ENCODE data around the gene S1PR1. TPM values are rescaled to one million over a fixed set of nuclear protein-coding genes. Genes with fewer than 3 reads are reported as not detected.

Gene S1PR1
- total RNA-seq, 1 experiment from 2014 or later = 0.86 TPM

DNA sequence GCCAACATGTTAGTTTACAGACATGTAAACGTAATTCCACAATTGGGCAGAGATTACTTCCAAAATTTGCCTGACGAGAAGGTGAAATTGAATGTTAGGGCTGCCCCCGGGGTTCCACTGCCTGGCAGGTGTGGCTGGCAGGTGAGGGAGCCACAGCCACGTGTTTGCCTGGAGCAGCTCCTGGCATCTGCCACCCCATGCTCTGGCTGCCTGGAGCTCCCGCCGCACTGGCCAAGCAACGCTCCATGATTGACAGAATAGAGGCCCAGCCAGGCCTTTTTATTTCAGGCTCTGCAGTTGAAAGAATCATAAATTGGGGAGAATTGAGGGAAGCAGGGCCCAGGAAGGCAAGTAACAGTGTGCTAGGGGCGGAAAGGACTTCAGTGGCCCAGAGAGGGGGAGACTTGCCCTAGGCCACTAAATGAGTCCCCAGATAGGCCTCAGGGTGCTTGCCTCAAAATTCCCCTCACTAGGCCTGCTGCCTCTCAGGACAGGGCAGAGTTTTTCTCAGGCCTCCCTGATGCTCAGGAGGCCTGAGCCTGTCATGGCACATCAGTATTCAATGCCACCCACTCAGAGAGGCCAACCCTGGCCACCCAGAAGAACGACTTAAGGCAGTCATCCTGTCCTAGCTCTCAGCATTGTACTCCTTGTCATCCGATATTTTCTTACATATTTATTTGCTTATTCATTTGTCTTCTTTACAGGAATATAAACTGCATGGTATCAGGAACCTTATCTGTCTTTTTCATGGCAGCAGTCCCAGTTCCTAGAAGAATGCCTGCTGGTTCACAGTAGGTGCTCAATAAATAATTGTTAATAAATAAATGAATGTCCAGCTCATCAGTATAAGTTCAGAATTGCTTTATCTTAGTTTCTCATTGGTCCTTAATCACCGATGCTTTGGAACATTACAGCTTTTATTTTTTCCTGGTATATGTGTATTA is 16.6 kb upstream of the S1PR1 start:
- Mint-ChIP-seq H3K27me3 (ENCODE audit: insufficient read depth, unreplicated experiment) (no peaks in the 10 kb centered on the region), H3K27ac (ENCODE audit: low read depth, unreplicated experiment) (no peak overlapping the region), H3K4me1 (ENCODE audit: insufficient read depth, unreplicated experiment) (peaks cover 5% of the 10 kb centered on the region), H3K36me3 (ENCODE audit: insufficient read depth, unreplicated experiment) (no peaks in the 10 kb centered on the region), H3K4me3 (ENCODE audit: unreplicated experiment) (no peak overlapping the region), H3K9me3 (ENCODE audit: unreplicated experiment) (no peaks in the 10 kb centered on the region)
- DNase-seq (ENCODE audit: unreplicated experiment) = no peak
- no peak for TF ChIP-seq CTCF (IDR thresholded peaks at IDR 0.05; ENCODE audit: unreplicated experiment)
- intact Hi-C loops (cut with micrococcal nuclease) = no loop called here
- POLR2A ChIA-PET = no interaction called here
- CTCF ChIA-PET = interaction anchor here (0.6 to 2.0 kb wide), 5 partner anchors 22 to 180 kb away, joined by 3 to 8 read pairs (median 3); no protein-coding TSS in a partner anchor
- no TSS peak for BruUV-seq (replicated peaks)

DNA sequence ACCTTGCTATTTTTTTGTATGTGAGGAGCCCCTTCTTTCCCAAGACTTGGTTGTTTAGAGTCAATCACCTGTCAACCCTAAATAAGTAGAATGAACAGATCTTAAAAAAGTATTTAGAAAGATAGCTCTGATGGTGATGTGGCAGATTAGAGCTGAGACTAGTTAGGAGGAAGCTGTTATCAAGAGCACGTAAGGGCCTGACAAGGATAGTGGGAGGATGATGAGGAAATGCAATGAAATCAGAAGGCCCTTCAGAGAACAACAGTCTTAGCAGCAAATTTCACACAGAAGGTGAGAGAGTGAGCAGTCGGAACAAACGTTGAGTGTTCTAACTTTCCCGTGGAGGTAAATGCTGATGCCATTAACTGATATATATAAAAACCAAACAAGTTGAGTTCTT is 15.9 kb upstream of the S1PR1 start:
- no peaks in the 10 kb centered on the region for H3K36me3 Mint-ChIP-seq (ENCODE audit: insufficient read depth, unreplicated experiment)
- POLR2A ChIA-PET = no interaction called here

GRCh38 chr1:101221945-101222429 is 14.8 kb upstream of the S1PR1 start:
- intact Hi-C loops (cut with micrococcal nuclease) = no loop called here
- DNase-seq (ENCODE audit: unreplicated experiment) = no peak
- TF ChIP-seq CTCF (IDR thresholded peaks at IDR 0.05; ENCODE audit: unreplicated experiment) = no peak
- Mint-ChIP-seq H3K9me3 (ENCODE audit: unreplicated experiment) (no peaks in the 10 kb centered on the region), H3K27me3 (ENCODE audit: insufficient read depth, unreplicated experiment) (no peaks in the 10 kb centered on the region), H3K4me3 (ENCODE audit: unreplicated experiment) (no peak overlapping the region), H3K36me3 (ENCODE audit: insufficient read depth, unreplicated experiment) (no peaks in the 10 kb centered on the region), H3K4me1 (ENCODE audit: insufficient read depth, unreplicated experiment) (peaks cover 5% of the 10 kb centered on the region), H3K27ac (ENCODE audit: low read depth, unreplicated experiment) (no peak overlapping the region)
- POLR2A ChIA-PET = no interaction called here
- no TSS peak for BruUV-seq (replicated peaks)
- CTCF ChIA-PET = interaction anchor here (0.7 kb wide), 1 partner anchor 14 kb away, joined by 4 read pairs; no protein-coding TSS in a partner anchor

More for the DNA sequence above, 15.9 kb upstream of the S1PR1 start:
- Mint-ChIP-seq H3K4me1 (ENCODE audit: insufficient read depth, unreplicated experiment) (peaks cover 5% of the 10 kb centered on the region), H3K4me3 (ENCODE audit: unreplicated experiment) (no peak overlapping the region), H3K9me3 (ENCODE audit: unreplicated experiment) (no peaks in the 10 kb centered on the region), H3K27ac (ENCODE audit: low read depth, unreplicated experiment) (no peak overlapping the region), H3K27me3 (ENCODE audit: insufficient read depth, unreplicated experiment) (no peaks in the 10 kb centered on the region)
- CTCF ChIA-PET = interaction anchor here (0.7 to 2.0 kb wide), 2 partner anchors 60 to 67 kb away, joined by 3 to 8 read pairs; no protein-coding TSS in a partner anchor
- no peak for DNase-seq (ENCODE audit: unreplicated experiment)
- BruUV-seq (replicated peaks) = no TSS peak
- TF ChIP-seq CTCF (IDR thresholded peaks at IDR 0.05; ENCODE audit: unreplicated experiment) = no peak
- intact Hi-C loops (cut with micrococcal nuclease) = no loop called here

DNA sequence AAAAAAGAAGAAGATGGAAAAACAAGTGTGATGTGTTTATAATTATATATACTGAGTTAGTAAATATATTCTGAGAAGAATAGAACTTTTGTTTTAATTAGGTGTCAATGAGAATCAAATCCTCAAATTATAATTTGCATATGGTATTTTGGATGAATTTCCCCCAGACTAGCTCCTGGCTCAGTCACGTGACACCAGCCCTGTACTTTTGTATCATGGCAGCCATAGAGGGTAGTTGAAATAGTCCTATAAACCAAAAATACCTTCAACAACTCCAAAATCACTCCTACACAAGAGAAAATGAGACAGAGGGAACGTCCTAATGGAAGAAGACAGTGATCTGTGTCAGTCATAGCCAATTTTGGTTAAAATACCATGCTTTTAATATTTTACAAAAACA is 9.0 kb upstream of the S1PR1 start:
- no peaks in the 10 kb centered on the region for H3K9me3 Mint-ChIP-seq (ENCODE audit: unreplicated experiment)
- H3K36me3 Mint-ChIP-seq (ENCODE audit: insufficient read depth, unreplicated experiment) = no peaks in the 10 kb centered on the region
- no TSS peak for BruUV-seq (replicated peaks)
- H3K27me3 Mint-ChIP-seq (ENCODE audit: insufficient read depth, unreplicated experiment) = no peaks in the 10 kb centered on the region
- DNase-seq (ENCODE audit: unreplicated experiment) = no peak
- H3K4me1 Mint-ChIP-seq (ENCODE audit: insufficient read depth, unreplicated experiment) = no peaks in the 10 kb centered on the region
- H3K4me3 Mint-ChIP-seq (ENCODE audit: unreplicated experiment) = no peak overlapping the region
- TF ChIP-seq CTCF (IDR thresholded peaks at IDR 0.05; ENCODE audit: unreplicated experiment) = no peak
- POLR2A ChIA-PET = no interaction called here
- H3K27ac Mint-ChIP-seq (ENCODE audit: low read depth, unreplicated experiment) = no peak overlapping the region
- intact Hi-C loops (cut with micrococcal nuclease) = no loop called here
- CTCF ChIA-PET = interaction anchor here (1.3 to 1.6 kb wide), 2 partner anchors 8 to 61 kb away, joined by 4 to 7 read pairs; no protein-coding TSS in a partner anchor

All from MCF 10A (cell line).